Caco-2 (cell line): ENCODE data around the gene TMEM30B. TPM values are rescaled to one million over a fixed set of nuclear protein-coding genes. Genes with fewer than 3 reads are reported as not detected.

Experiments used
- BruUV-seq: library from RNA; stranded (reverse); fragments of 400-500 nt; replicated peaks from 2 replicates; lab custom pipeline; 2021; lab: Mats Ljungman, UMichigan
- CTCF ChIA-PET: fragments of 300-600 bp; sonication (Branson Sonifier 250); formaldehyde crosslinking; loops from one replicate; lab custom pipeline; 2022; ENCODE audit warnings: antibody characterized with exemption; lab: Charles Lee
- POLR2A ChIA-PET: fragments of 300-600 bp; sonication (Branson Sonifier 250); formaldehyde crosslinking; loops from one replicate; lab custom pipeline; 2022; ENCODE audit warnings: antibody characterized with exemption; lab: Charles Lee
- DNase-seq, 2 experiments: peaks; one replicate each; pipeline versions ENCODE4 v3.0.0 to v3.0.0-alpha.2; 2020 to 2022
- H3K27me3 ChIP-seq: replicated peaks from 2 replicates; pipeline ENCODE4 v1.6.0; 2011; ENCODE audit warnings: low read length; ENCODE audit not compliant: control insufficient read depth, insufficient read depth
- H3K36me3 ChIP-seq: 2 replicates; pipeline ENCODE4 v1.5.1; 2011; ENCODE audit warnings: low read length; ENCODE audit not compliant: control insufficient read depth, insufficient read depth
- H3K4me1 ChIP-seq: fragments of 250-450 bp; sonication (Bioruptor Pico); 2 replicates; pipeline ENCODE4 v1.5.1; 2020; ENCODE audit warnings: mild to moderate bottlenecking
- H3K4me3 ChIP-seq: 2 replicates; pipeline ENCODE4 v1.5.1; 2011; ENCODE audit warnings: low read depth, mild to moderate bottlenecking, control low read depth, low read length
- H3K9me3 ChIP-seq: fragments of 250-450 bp; sonication (Bioruptor Pico); 2 replicates; pipeline ENCODE4 v1.5.1; 2020; ENCODE audit warnings: mild to moderate bottlenecking, moderate library complexity
- H3K27ac Mint-ChIP-seq: one replicate; pipeline ENCODE4 v1.8.0; 2022; ENCODE audit warnings: mixed read lengths; ENCODE audit not compliant: unreplicated experiment
- H3K27me3 Mint-ChIP-seq: one replicate; pipeline ENCODE4 v1.8.0; 2022; ENCODE audit warnings: mixed read lengths; ENCODE audit not compliant: insufficient read depth, unreplicated experiment
- H3K36me3 Mint-ChIP-seq: one replicate; pipeline ENCODE4 v1.8.0; 2022; ENCODE audit warnings: mild to moderate bottlenecking, mixed read lengths; ENCODE audit not compliant: insufficient read depth, unreplicated experiment
- H3K4me1 Mint-ChIP-seq: one replicate; pipeline ENCODE4 v1.8.0; 2022; ENCODE audit warnings: low read depth, mixed read lengths; ENCODE audit not compliant: unreplicated experiment
- H3K4me3 Mint-ChIP-seq: one replicate; pipeline ENCODE4 v1.8.0; 2022; ENCODE audit warnings: mild to moderate bottlenecking, moderate library complexity, mixed read lengths; ENCODE audit not compliant: unreplicated experiment
- H3K9me3 Mint-ChIP-seq: one replicate; pipeline ENCODE4 v1.8.0; 2022; ENCODE audit warnings: mixed read lengths; ENCODE audit not compliant: unreplicated experiment
- intact Hi-C: fragments of 100-400 bp; cut with micrococcal nuclease; formaldehyde crosslinking; loops from one replicate; pipeline ENCODE4 v1.10.0; 2022; ENCODE audit not compliant: unreplicated experiment
- total RNA-seq: library from RNA; stranded (reverse); gene quantifications from 2 replicates; pipeline ENCODE4 v1.2.3, GENCODE V29; 2022
- TF ChIP-seq, protein P1 (sequence below), 2 experiments: fragments of 200-600 bp in 1 of 2; IDR thresholded peaks; 1 replicate in 1 of 2; 2 replicates in 1 of 2; pipeline versions ENCODE4 v1.5.1 to v1.8.0; 2011 to 2022; ENCODE audit warnings: antibody characterized with exemption in 1 of 2, control low read depth in 1 of 2, inconsistent platforms in 1 of 2, low read depth in 1 of 2, low read length in 1 of 2, mild to moderate bottlenecking in 1 of 2, moderate library complexity in 1 of 2; ENCODE audit not compliant: insufficient read depth in 1 of 2, severe bottlenecking in 1 of 2, unreplicated experiment in 1 of 2

TMEM30B gene
- total RNA-seq, 1 experiment from 2014 or later: 32.5 TPM

DNA sequence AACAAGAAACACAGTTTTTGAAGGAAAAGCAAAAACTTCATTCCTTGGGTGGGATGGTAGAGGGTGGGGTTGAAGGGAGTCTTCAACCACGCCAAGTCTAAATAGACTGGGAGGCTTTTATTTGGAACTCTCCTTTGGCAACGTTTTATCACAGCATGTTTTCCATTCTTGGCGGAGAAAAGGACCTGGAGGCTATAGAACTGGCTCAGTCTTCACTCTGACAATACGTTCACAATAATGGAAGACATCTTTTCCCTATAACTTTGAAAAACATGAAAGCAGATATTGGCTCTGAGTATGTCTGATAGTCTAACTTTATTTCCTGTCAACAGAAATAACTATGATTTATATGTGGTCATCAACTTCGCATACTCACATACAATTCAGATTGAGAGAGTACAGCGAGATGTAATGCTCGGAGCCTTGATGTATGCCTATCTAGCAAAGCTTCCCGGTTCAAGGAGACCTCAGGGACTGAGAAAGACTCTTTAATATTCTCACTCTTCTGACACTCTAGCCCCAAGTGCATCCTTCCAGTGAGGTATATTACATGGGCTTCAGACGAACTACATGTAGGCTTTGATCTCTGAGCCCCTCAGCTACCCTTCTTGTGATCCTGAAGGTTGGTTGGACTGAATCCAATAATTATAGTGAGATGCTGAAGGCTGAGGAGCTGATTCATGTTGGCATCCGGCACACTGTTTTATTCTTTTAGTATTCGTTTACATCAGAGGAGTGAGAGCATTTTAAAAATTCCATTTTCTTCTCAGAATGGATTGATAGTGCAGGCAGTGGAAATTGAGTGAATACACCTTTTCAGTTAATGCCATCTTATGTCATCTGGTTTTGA is 14.0 kb downstream of the TMEM30B start:
- POLR2A ChIA-PET: no interaction called here
- no peaks in the 10 kb centered on the region for H3K36me3 Mint-ChIP-seq
- no peak for DNase-seq

GRCh38 chr14:61266436-61266835 is 14.7 kb downstream of the TMEM30B start:
- DNase-seq: no peak
- POLR2A ChIA-PET: no interaction called here
- intact Hi-C loops: no loop called here
- Histone ChIP-seq H3K4me1 (no peaks in the 10 kb centered on the region), H3K9me3 (no peaks in the 10 kb centered on the region), H3K4me3 (no peak overlapping the region), H3K36me3 (no peaks in the 10 kb centered on the region), H3K27me3 (no peaks in the 10 kb centered on the region)
- no peak overlapping the region for H3K4me3 Mint-ChIP-seq
- peaks cover 12% of the 10 kb centered on the region for H3K27me3 Mint-ChIP-seq
- no TSS peak for BruUV-seq
- H3K4me1 Mint-ChIP-seq: no peaks in the 10 kb centered on the region
- TF ChIP-seq, protein P1, sequence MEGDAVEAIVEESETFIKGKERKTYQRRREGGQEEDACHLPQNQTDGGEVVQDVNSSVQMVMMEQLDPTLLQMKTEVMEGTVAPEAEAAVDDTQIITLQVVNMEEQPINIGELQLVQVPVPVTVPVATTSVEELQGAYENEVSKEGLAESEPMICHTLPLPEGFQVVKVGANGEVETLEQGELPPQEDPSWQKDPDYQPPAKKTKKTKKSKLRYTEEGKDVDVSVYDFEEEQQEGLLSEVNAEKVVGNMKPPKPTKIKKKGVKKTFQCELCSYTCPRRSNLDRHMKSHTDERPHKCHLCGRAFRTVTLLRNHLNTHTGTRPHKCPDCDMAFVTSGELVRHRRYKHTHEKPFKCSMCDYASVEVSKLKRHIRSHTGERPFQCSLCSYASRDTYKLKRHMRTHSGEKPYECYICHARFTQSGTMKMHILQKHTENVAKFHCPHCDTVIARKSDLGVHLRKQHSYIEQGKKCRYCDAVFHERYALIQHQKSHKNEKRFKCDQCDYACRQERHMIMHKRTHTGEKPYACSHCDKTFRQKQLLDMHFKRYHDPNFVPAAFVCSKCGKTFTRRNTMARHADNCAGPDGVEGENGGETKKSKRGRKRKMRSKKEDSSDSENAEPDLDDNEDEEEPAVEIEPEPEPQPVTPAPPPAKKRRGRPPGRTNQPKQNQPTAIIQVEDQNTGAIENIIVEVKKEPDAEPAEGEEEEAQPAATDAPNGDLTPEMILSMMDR (IDR thresholded peaks at IDR 0.05; ENCODE audit: insufficient read depth in 1 of 2, low read depth in 1 of 2, low read length in 1 of 2, severe bottlenecking in 1 of 2, unreplicated experiment in 1 of 2): no peak
- no peaks in the 10 kb centered on the region for H3K9me3 Mint-ChIP-seq
- H3K36me3 Mint-ChIP-seq: no peaks in the 10 kb centered on the region
- CTCF ChIA-PET: no interaction called here
- no peak overlapping the region for H3K27ac Mint-ChIP-seq

More for the DNA sequence above, 14.0 kb downstream of the TMEM30B start:
- CTCF ChIA-PET: interaction anchor here (0.6 kb wide), 1 partner anchor 420 kb away, joined by 3 read pairs; no protein-coding TSS in a partner anchor
- Mint-ChIP-seq H3K27me3 (peaks cover 12% of the 10 kb centered on the region), H3K4me1 (no peaks in the 10 kb centered on the region), H3K27ac (no peak overlapping the region), H3K9me3 (no peaks in the 10 kb centered on the region), H3K4me3 (no peak overlapping the region)
- TF ChIP-seq, protein P1 (IDR thresholded peaks at IDR 0.05; ENCODE audit: insufficient read depth in 1 of 2, low read depth in 1 of 2, low read length in 1 of 2, severe bottlenecking in 1 of 2, unreplicated experiment in 1 of 2): no peak
- H3K4me3 ChIP-seq: no peak overlapping the region
- no peaks in the 10 kb centered on the region for H3K9me3 ChIP-seq
- BruUV-seq: no TSS peak
- H3K27me3 ChIP-seq: no peaks in the 10 kb centered on the region
- H3K4me1 ChIP-seq: no peaks in the 10 kb centered on the region
- no peaks in the 10 kb centered on the region for H3K36me3 ChIP-seq
- intact Hi-C loops: no loop called here

GRCh38 chr14:61264651-61265050 is 16.5 kb downstream of the TMEM30B start:
- peaks cover 12% of the 10 kb centered on the region for H3K27me3 Mint-ChIP-seq
- TF ChIP-seq, protein P1 (IDR thresholded peaks at IDR 0.05; ENCODE audit: insufficient read depth in 1 of 2, low read depth in 1 of 2, low read length in 1 of 2, severe bottlenecking in 1 of 2, unreplicated experiment in 1 of 2): no peak
- ChIA-PET CTCF (no interaction called here), POLR2A (no interaction called here)
- DNase-seq: no peak
- H3K27ac Mint-ChIP-seq: no peak overlapping the region
- intact Hi-C loops: no loop called here
- BruUV-seq: no TSS peak
- no peaks in the 10 kb centered on the region for H3K9me3 Mint-ChIP-seq
- Histone ChIP-seq H3K27me3 (no peaks in the 10 kb centered on the region), H3K36me3 (no peaks in the 10 kb centered on the region), H3K9me3 (no peaks in the 10 kb centered on the region), H3K4me3 (no peak overlapping the region), H3K4me1 (no peaks in the 10 kb centered on the region)
- H3K4me1 Mint-ChIP-seq: no peaks in the 10 kb centered on the region
- no peaks in the 10 kb centered on the region for H3K36me3 Mint-ChIP-seq
- H3K4me3 Mint-ChIP-seq: no peak overlapping the region
